B cell (primary cell): Measurements from ENCODE around the gene KAT8. TPM values are rescaled to one million over a fixed set of nuclear protein-coding genes. Genes with fewer than 3 reads are reported as not detected.
A peak's percentile ranks its signal among the peaks of the same experiment; 100 is the strongest.

Source experiments
- ATAC-seq: fragments of 200-7000 bp; cut with Tn5 transposase; one replicate; pipeline ENCODE4 v1.10.0; 2021; ENCODE audit warnings: low read depth, mild to moderate bottlenecking, moderate number of reproducible peaks, moderate library complexity
- CTCF ChIA-PET: fragments of 350-600 bp; sonication (Branson Sonifier 250); formaldehyde crosslinking; loops from one replicate; lab custom pipeline; 2021; ENCODE audit warnings: antibody characterized with exemption, inconsistent platforms; lab: Charles Lee
- POLR2A ChIA-PET: fragments of 350-600 bp; sonication (Branson Sonifier 250); formaldehyde crosslinking; loops from one replicate; lab custom pipeline; 2021; ENCODE audit warnings: antibody characterized with exemption; lab: Charles Lee
- DNase-seq: peaks from one replicate; pipeline ENCODE4 v3.0.0; 2013
- H2AFZ ChIP-seq: 2 replicates; pipeline ENCODE4 v1.6.1; 2012; ENCODE audit warnings: mild to moderate bottlenecking, low read depth, low read length; ENCODE audit not compliant: insufficient read depth, poor library complexity, severe bottlenecking
- H3K27ac ChIP-seq, 2 donors: 1 replicate in 1 of 2; 2 replicates in 1 of 2; pipeline ENCODE4 v1.5.1; 2012 to 2013; ENCODE audit warnings: low read length in 2 of 2, mild to moderate bottlenecking in 2 of 2, moderate library complexity in 1 of 2
- H3K27me3 ChIP-seq, 4 experiments: fragments of 200-600 bp in 1 of 4; sonication (generic) in 1 of 4; replicated peaks in 1 of 4; 1 replicate in 2 of 4; 2 replicates in 2 of 4; pipeline versions ENCODE4 v1.6.1 to v1.7.0; 2013 to 2016; ENCODE audit warnings: low read length in 3 of 4, mild to moderate bottlenecking in 2 of 4, mixed read lengths in 1 of 4, moderate library complexity in 1 of 4; ENCODE audit not compliant: insufficient read depth in 4 of 4, control insufficient read depth in 3 of 4; ENCODE audit errors: control extremely low read depth in 1 of 4
- H3K36me3 ChIP-seq, 2 experiments: replicated peaks in 1 of 2; 1 replicate in 1 of 2; 2 replicates in 1 of 2; pipeline versions ENCODE4 v1.6.1 to v1.7.1; 2013; ENCODE audit warnings: low read length in 1 of 2; ENCODE audit not compliant: insufficient read depth in 2 of 2, control insufficient read depth in 1 of 2; ENCODE audit errors: control extremely low read depth in 1 of 2, extremely low read depth in 1 of 2
- H3K4me1 ChIP-seq, 2 donors: fragments of 200-600 bp in 1 of 2; sonication (generic) in 1 of 2; 1 replicate in 1 of 2; 2 replicates in 1 of 2; pipeline versions ENCODE4 v1.5.1 to v1.6.1; 2013 to 2017; ENCODE audit warnings: low read length in 2 of 2; ENCODE audit not compliant: control insufficient read depth in 2 of 2, insufficient read depth in 2 of 2
- H3K4me2 ChIP-seq: replicated peaks from 2 replicates; pipeline ENCODE3; 2012; ENCODE audit warnings: mild to moderate bottlenecking, low read depth, low read length; ENCODE audit not compliant: poor library complexity, severe bottlenecking
- H3K4me3 ChIP-seq, 5 experiments: fragments of 200-600 bp in 1 of 5; sonication (generic) in 1 of 5; 1 replicate in 3 of 5; 2 replicates in 2 of 5; pipeline versions ENCODE4 v1.5.1 to v1.7.0; 2011 to 2016; ENCODE audit warnings: low read length in 4 of 5, mild to moderate bottlenecking in 4 of 5, low read depth in 2 of 5, control low read depth in 1 of 5, moderate library complexity in 1 of 5; ENCODE audit not compliant: insufficient read depth in 1 of 5; ENCODE audit errors: control extremely low read depth in 1 of 5, extremely low read depth in 1 of 5
- H3K79me2 ChIP-seq: fragments of 200-600 bp; sonication (generic); one replicate; pipeline ENCODE4 v1.6.0; 2016; ENCODE audit warnings: low read length; ENCODE audit not compliant: control insufficient read depth, insufficient read depth
- H3K9ac ChIP-seq: fragments of 200-600 bp; sonication (generic); 2 replicates; pipeline ENCODE4 v1.6.1; 2017; ENCODE audit warnings: mild to moderate bottlenecking, low read length, moderate library complexity
- H3K9me3 ChIP-seq, 3 donors: one replicate each; pipeline versions ENCODE4 v1.6.1 to v1.7.1; 2013; ENCODE audit warnings: low read length in 2 of 3; ENCODE audit not compliant: control insufficient read depth in 2 of 3, insufficient read depth in 1 of 3; ENCODE audit errors: control extremely low read depth in 1 of 3
- H4K20me1 ChIP-seq: 2 replicates; pipeline ENCODE4 v1.6.0; 2012; ENCODE audit warnings: mild to moderate bottlenecking, low read length; ENCODE audit not compliant: insufficient read depth, control insufficient read depth, poor library complexity, severe bottlenecking
- H3K27ac Mint-ChIP-seq: one replicate; pipeline ENCODE4 v1.8.0; 2021; ENCODE audit warnings: mixed read lengths
- H3K27me3 Mint-ChIP-seq: one replicate; pipeline ENCODE4 v1.8.0; 2021; ENCODE audit warnings: mixed read lengths
- H3K4me1 Mint-ChIP-seq: one replicate; pipeline ENCODE4 v1.8.0; 2021; ENCODE audit warnings: mixed read lengths
- H3K4me3 Mint-ChIP-seq: one replicate; pipeline ENCODE4 v1.8.0; 2021; ENCODE audit warnings: mixed read lengths
- H3K9me3 Mint-ChIP-seq: one replicate; pipeline ENCODE4 v1.8.0; 2022; ENCODE audit warnings: mixed read lengths; ENCODE audit not compliant: insufficient read depth
- EZH2 ChIP-seq: IDR thresholded peaks from 2 replicates; pipeline ENCODE4 v1.6.1; 2012; ENCODE audit warnings: borderline replicate concordance, low read depth, mild to moderate bottlenecking, moderate library complexity, low read length; ENCODE audit not compliant: insufficient read depth, poor library complexity, severe bottlenecking
- WGBS: methylation state at CpG from one replicate; pipeline ENCODE4 v1.1.5; 2013; ENCODE audit warnings: missing lambda C conversion rate; ENCODE audit not compliant: insufficient coverage; 5-methylcytosine and 5-hydroxymethylcytosine counted together
- intact Hi-C: fragments of 100-400 bp; cut with micrococcal nuclease; formaldehyde crosslinking; loops from one replicate; pipeline ENCODE4 v1.10.0; 2022
- polyA plus RNA-seq: library from polyadenylated mRNA; depleted of rRNA; stranded (reverse); fragments of >200 nt; gene quantifications from 2 replicates; pipeline ENCODE4 v1.2.3, GENCODE V29; 2012
- total RNA-seq, 2 donors: library from RNA; stranded (reverse); fragments of 120-200 nt in 1 of 2; gene quantifications; 1 replicate in 1 of 2; 2 replicates in 1 of 2; pipeline versions ENCODE4 v1.2.3 to v1.2.4, GENCODE V29; 2013 to 2022
- TF ChIP-seq, protein P1 (sequence below): fragments of 200-600 bp; IDR thresholded peaks from one replicate; pipeline ENCODE4 v1.8.0; 2022; ENCODE audit warnings: antibody characterized with exemption, mild to moderate bottlenecking

The KAT8 gene
- total and polyA plus RNA-seq, 2 donors (not counting 1 experiment from before 2014, with no cell fraction given): 100.0 to 102 TPM

GRCh38 chr16:31090540-31090939 lies 26.9 kb upstream of the KAT8 start:
- H3K36me3 ChIP-seq: peaks cover 0 to 10% of the 10 kb centered on the region in 2 experiments
- H2AFZ ChIP-seq: no peak overlapping the region
- H3K27ac ChIP-seq: no peak overlapping the region
- intact Hi-C loops: no loop called here
- ChIA-PET POLR2A (no interaction called here), CTCF (interaction anchor here (0.8 kb wide), 1 partner anchor 106 kb away, joined by 3 read pairs; no protein-coding TSS in a partner anchor)
- Mint-ChIP-seq H3K4me3 (no peak overlapping the region), H3K4me1 (peaks cover 22% of the 10 kb centered on the region), H3K27me3 (no peaks in the 10 kb centered on the region), H3K9me3 (no peaks in the 10 kb centered on the region), H3K27ac (no peak overlapping the region)
- no peak overlapping the region for H3K4me2 ChIP-seq
- WGBS: 100% methylated on average over 1 of the region's 2 CpGs
- no peaks in the 10 kb centered on the region for H3K9me3 ChIP-seq
- peaks cover 11 to 23% of the 10 kb centered on the region in 2 donors for H3K4me1 ChIP-seq
- ATAC-seq: no peak
- no peak for TF ChIP-seq EZH2
- TF ChIP-seq, protein P1, sequence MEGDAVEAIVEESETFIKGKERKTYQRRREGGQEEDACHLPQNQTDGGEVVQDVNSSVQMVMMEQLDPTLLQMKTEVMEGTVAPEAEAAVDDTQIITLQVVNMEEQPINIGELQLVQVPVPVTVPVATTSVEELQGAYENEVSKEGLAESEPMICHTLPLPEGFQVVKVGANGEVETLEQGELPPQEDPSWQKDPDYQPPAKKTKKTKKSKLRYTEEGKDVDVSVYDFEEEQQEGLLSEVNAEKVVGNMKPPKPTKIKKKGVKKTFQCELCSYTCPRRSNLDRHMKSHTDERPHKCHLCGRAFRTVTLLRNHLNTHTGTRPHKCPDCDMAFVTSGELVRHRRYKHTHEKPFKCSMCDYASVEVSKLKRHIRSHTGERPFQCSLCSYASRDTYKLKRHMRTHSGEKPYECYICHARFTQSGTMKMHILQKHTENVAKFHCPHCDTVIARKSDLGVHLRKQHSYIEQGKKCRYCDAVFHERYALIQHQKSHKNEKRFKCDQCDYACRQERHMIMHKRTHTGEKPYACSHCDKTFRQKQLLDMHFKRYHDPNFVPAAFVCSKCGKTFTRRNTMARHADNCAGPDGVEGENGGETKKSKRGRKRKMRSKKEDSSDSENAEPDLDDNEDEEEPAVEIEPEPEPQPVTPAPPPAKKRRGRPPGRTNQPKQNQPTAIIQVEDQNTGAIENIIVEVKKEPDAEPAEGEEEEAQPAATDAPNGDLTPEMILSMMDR: no peak
- H3K9ac ChIP-seq: no peak overlapping the region
- H4K20me1 ChIP-seq: no peaks in the 10 kb centered on the region
- no peak overlapping the region for H3K4me3 ChIP-seq
- DNase-seq: no peak
- no peaks in the 10 kb centered on the region for H3K27me3 ChIP-seq
- peaks cover 18% of the 10 kb centered on the region for H3K79me2 ChIP-seq

DNA sequence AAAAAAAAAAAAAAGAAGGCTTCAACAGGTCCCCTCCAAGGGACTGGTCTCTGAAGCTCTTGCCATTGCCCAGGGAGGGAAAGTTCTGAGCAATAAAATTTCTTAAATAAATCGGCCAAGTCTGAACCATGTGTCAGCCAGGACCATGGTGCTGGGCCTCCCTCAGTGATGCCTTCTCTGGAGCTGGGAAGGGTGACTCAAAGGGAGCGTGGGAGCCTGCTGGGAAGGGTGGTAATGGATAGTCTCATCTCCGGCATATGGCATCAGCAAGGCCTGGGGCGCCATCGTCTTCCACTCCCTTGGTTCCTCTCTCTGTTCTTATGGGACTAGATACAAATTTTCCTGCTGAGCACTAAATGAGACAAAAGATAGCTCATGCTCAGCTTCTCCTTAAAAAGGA lies 25.1 kb upstream of the KAT8 start:
- ChIA-PET POLR2A (no interaction called here), CTCF (interaction anchor here (1.3 kb wide), 1 partner anchor 19 kb away, joined by 4 read pairs; the partner anchor contains the start of genes ZNF646 and ZNF668)
- Mint-ChIP-seq H3K4me1 (peaks cover 29% of the 10 kb centered on the region), H3K4me3 (peak overlapping the region; percentile 41), H3K27ac (peak overlapping the region; percentile 46), H3K9me3 (no peaks in the 10 kb centered on the region), H3K27me3 (no peaks in the 10 kb centered on the region)
- DNase-seq (no peak), ATAC-seq (no peak)
- peaks cover 18% of the 10 kb centered on the region for H3K79me2 ChIP-seq
- H3K9ac ChIP-seq: no peak overlapping the region
- no peak overlapping the region for H3K4me2 ChIP-seq
- no peak overlapping the region for H3K27ac ChIP-seq
- peaks cover 14 to 31% of the 10 kb centered on the region in 2 donors for H3K4me1 ChIP-seq
- no peaks in the 10 kb centered on the region for H4K20me1 ChIP-seq
- TF ChIP-seq, protein P1: no peak
- no peak overlapping the region for H2AFZ ChIP-seq
- peaks cover 0 to 9% of the 10 kb centered on the region in 2 experiments for H3K36me3 ChIP-seq
- H3K9me3 ChIP-seq: no peaks in the 10 kb centered on the region
- no peak overlapping the region for H3K4me3 ChIP-seq
- 96% methylated on average over 2 of the region's 5 CpGs for WGBS
- intact Hi-C loops: no loop called here
- H3K27me3 ChIP-seq: no peaks in the 10 kb centered on the region
